Astrocyte (in vitro differentiated cells and primary cell): ENCODE results near the gene ACTN1.

ENCODE experiments used
- CTCF ChIP-seq: IDR thresholded peaks from 2 replicates; pipeline ENCODE4 v1.5.1; 2011; ENCODE audit warnings: low read depth, mild to moderate bottlenecking, inconsistent platforms, low read length, moderate library complexity; ENCODE audit not compliant: insufficient read depth
- EZH2 ChIP-seq: IDR thresholded peaks from 2 replicates; pipeline ENCODE4 v1.6.1; 2012; ENCODE audit warnings: mild to moderate bottlenecking, low read length, inconsistent platforms; ENCODE audit not compliant: insufficient read depth

- TF ChIP-seq CTCF (no peak), EZH2 (no peak)
These were observed 29.0 kb downstream of the ACTN1 start for GRCh38 chr14:68950111-68950510.
